Measurements from ENCODE around the gene MYOCD.

MYOCD gene

DNA sequence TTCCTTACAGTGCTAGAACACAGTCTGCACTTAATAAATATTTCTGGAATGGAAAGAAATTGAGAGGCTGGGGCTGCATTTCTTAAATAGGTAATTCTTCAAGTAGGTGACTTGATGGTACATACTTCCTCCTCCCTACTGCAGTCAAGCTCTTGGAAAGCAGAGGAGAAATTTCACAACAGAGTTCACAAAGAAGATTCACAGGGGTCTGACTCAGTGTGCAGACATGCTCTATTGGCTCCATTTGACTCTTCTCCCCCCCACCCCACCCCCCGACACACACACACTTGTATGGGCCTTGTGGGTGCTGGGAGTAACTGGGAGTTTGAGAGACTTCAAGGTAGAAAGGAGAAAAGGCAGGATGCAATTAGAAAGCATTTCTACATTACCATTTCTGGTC, 6.2 kb upstream of the MYOCD start:
- CTCF ChIA-PET: no interaction called here

DNA sequence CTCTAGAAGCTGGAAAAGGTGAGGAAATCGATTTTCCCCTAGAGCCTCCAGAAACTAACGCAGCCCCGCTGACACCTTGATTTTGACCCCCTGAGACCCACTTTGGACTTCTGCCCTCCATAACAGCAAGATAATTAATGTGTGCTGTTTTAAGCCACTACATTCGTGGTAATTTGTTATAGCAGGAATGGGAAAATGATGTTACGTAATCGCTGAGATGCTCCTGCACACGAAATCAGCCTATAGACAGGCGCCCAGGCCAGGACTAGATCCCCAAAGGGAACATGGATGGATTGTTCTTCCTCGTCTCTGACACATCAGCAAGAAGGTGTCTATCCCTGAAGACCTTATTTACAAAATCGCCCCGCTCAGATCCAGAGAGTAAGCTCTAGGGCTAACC, 1.4 kb upstream of the MYOCD start:
- no peak overlapping the region for H3K4me3 ChIP-seq (ENCODE audit: low read depth, low read length)
- no peak overlapping the region for H3K27ac ChIP-seq (ENCODE audit: extremely low read depth, low read depth, low read length)
- no peaks in the 10 kb centered on the region for H3K36me3 ChIP-seq (ENCODE audit: control insufficient read depth in 2 of 2, insufficient read depth in 1 of 2, low read length in 2 of 2)
- H3K4me1 ChIP-seq (ENCODE audit: control insufficient read depth, insufficient read depth, low read length): 0 out of 2 replicates have a peak, but pooled peaks cover 5% of the 10 kb centered on the region
- CTCF ChIA-PET: interaction anchor here (1.1 to 7.1 kb wide), 4 partner anchors 8 to 407 kb away, joined by 4 to 133 read pairs (median 51); no protein-coding TSS in a partner anchor
- TF ChIP-seq ZBTB48 (tag by site-specific recombination; IDR thresholded peaks at IDR 0.05) (no peak), YY2 (tag by site-specific recombination; IDR thresholded peaks at IDR 0.05) (no peak), ZNF362 (tag by site-specific recombination; IDR thresholded peaks at IDR 0.05) (no peak), ZNF366 (tag by site-specific recombination; conservative IDR thresholded peaks at IDR 0.05) (no peak), ZNF571 (tag by site-specific recombination; IDR thresholded peaks at IDR 0.05) (no peak), KLF9 (tag by site-specific recombination; IDR thresholded peaks at IDR 0.05; ENCODE audit: low read depth) (no peak), ZNF555 (tag by site-specific recombination; conservative IDR thresholded peaks at IDR 0.05) (no peak), ZNF645 (tag by site-specific recombination; IDR thresholded peaks at IDR 0.05) (no peak)
- TF ChIP-seq, protein P1, sequence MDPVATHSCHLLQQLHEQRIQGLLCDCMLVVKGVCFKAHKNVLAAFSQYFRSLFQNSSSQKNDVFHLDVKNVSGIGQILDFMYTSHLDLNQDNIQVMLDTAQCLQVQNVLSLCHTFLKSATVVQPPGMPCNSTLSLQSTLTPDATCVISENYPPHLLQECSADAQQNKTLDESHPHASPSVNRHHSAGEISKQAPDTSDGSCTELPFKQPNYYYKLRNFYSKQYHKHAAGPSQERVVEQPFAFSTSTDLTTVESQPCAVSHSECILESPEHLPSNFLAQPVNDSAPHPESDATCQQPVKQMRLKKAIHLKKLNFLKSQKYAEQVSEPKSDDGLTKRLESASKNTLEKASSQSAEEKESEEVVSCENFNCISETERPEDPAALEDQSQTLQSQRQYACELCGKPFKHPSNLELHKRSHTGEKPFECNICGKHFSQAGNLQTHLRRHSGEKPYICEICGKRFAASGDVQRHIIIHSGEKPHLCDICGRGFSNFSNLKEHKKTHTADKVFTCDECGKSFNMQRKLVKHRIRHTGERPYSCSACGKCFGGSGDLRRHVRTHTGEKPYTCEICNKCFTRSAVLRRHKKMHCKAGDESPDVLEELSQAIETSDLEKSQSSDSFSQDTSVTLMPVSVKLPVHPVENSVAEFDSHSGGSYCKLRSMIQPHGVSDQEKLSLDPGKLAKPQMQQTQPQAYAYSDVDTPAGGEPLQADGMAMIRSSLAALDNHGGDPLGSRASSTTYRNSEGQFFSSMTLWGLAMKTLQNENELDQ (tag by site-specific recombination; IDR thresholded peaks at IDR 0.05; ENCODE audit: low read depth): no peak
- no peaks in the 10 kb centered on the region for H3K9me3 ChIP-seq (ENCODE audit: control insufficient read depth, insufficient read depth, low read depth, low read length)
- POLR2A ChIA-PET: interaction anchor here (1.0 to 1.5 kb wide), 2 partner anchors 27 to 115 kb away, joined by 3 to 6 read pairs; no protein-coding TSS in a partner anchor

More for the DNA sequence above, 6.2 kb upstream of the MYOCD start:
- H3K4me1 ChIP-seq (ENCODE audit: control insufficient read depth, insufficient read depth, low read length): no peaks in the 10 kb centered on the region
- H3K9me3 ChIP-seq (ENCODE audit: control insufficient read depth, insufficient read depth, low read depth, low read length): no peaks in the 10 kb centered on the region
- no peaks in the 10 kb centered on the region for H3K36me3 ChIP-seq (ENCODE audit: control insufficient read depth in 2 of 2, insufficient read depth in 1 of 2, low read length in 2 of 2)
- no peak overlapping the region for H3K27ac ChIP-seq (ENCODE audit: extremely low read depth, low read depth, low read length)
- H3K4me3 ChIP-seq (ENCODE audit: low read depth, low read length): no peak overlapping the region
- POLR2A ChIA-PET: no interaction called here
- no peak for TF ChIP-seq ZNF26 (tag by site-specific recombination; IDR thresholded peaks at IDR 0.05)
- TF ChIP-seq ZFP41 (tag by site-specific recombination; IDR thresholded peaks at IDR 0.05; ENCODE audit: borderline replicate concordance): no peak
- TF ChIP-seq ZNF148 (tag by site-specific recombination; IDR thresholded peaks at IDR 0.05; ENCODE audit: borderline replicate concordance): no peak
